Activated CD8-positive, alpha-beta T cell treated with anti-CD3 and anti-CD28 coated beads for 36 hours (primary cell): ENCODE results near the gene IFT74. TPM values are rescaled to one million over a fixed set of nuclear protein-coding genes. Genes with fewer than 3 reads are reported as not detected.

Source experiments
- ATAC-seq: fragments of 200-7000 bp; cut with Tn5 transposase; one replicate; pipeline ENCODE4 v1.10.0; 2021; ENCODE audit warnings: mild to moderate bottlenecking, moderate library complexity
- CTCF ChIA-PET: fragments of 350-600 bp; sonication (Branson Sonifier 250); formaldehyde crosslinking; loops from one replicate; lab custom pipeline; 2021; ENCODE audit warnings: antibody characterized with exemption; lab: Charles Lee
- POLR2A ChIA-PET: fragments of 350-600 bp; sonication (Branson Sonifier 250); formaldehyde crosslinking; loops from one replicate; lab custom pipeline; 2021; ENCODE audit warnings: antibody characterized with exemption; lab: Charles Lee
- DNase-seq: peaks from one replicate; pipeline ENCODE4 v3.0.0-alpha.2; 2020
- H3K27ac Mint-ChIP-seq: one replicate; pipeline ENCODE4 v1.8.0; 2021; ENCODE audit warnings: mild to moderate bottlenecking, mixed read lengths
- H3K27me3 Mint-ChIP-seq: one replicate; pipeline ENCODE4 v1.8.0; 2021; ENCODE audit warnings: mixed read lengths
- H3K36me3 Mint-ChIP-seq: one replicate; pipeline ENCODE4 v1.8.0; 2021; ENCODE audit warnings: low read depth, mixed read lengths
- H3K4me1 Mint-ChIP-seq: one replicate; pipeline ENCODE4 v1.8.0; 2021; ENCODE audit warnings: low read depth, mixed read lengths
- H3K4me3 Mint-ChIP-seq: one replicate; pipeline ENCODE4 v1.8.0; 2021; ENCODE audit warnings: mild to moderate bottlenecking, moderate library complexity, mixed read lengths
- H3K9me3 Mint-ChIP-seq: one replicate; pipeline ENCODE4 v1.8.0; 2021; ENCODE audit warnings: mixed read lengths
- intact Hi-C: fragments of 100-400 bp; cut with micrococcal nuclease; formaldehyde crosslinking; loops from one replicate; pipeline ENCODE4 v1.10.0; 2022
- total RNA-seq, 2 experiments: library from RNA; stranded (reverse); gene quantifications; one replicate each; pipeline ENCODE4 v1.2.3, GENCODE V29; 2021
- TF ChIP-seq, protein P1 (sequence below): fragments of 200-600 bp; IDR thresholded peaks from one replicate; pipeline ENCODE4 v1.8.0; 2022; ENCODE audit warnings: antibody characterized with exemption, mild to moderate bottlenecking

The IFT74 gene
- total RNA-seq, 2 experiments from 2014 or later, result 9.1 to 9.2 TPM

DNA sequence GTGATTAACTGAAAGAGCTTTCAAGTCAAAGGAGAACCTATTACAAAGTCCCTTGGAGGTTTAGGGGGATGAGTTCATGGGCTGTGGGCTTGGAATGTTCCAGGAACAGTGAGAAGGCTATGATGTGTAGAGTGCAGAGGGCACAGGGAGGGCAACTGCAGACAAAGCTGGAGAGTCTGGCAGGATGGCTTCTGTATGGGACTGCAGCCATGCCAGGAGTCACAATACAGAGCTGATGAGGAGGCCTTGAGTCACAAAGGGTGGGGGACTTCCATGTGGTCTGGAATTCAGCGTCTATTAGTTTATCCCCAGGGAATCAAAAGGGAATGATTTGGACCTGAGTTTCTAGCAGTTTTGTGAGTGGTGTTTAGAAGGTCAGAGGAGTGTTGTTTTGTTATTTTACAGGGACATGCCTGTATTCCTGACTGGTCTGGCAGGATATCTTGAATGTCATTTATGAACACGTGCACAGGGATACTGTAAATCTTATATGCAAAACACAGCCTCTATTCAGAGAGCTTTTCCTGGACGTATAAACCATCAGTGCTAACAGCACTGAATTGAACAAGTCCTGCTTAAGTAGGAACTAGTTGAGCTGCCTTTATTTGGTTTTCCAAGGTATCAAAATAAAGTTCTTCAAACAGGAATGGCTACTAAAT is 138.6 kb downstream of the IFT74 start:
- H3K4me1 Mint-ChIP-seq, result peaks cover 2% of the 10 kb centered on the region
- TF ChIP-seq, protein P1, sequence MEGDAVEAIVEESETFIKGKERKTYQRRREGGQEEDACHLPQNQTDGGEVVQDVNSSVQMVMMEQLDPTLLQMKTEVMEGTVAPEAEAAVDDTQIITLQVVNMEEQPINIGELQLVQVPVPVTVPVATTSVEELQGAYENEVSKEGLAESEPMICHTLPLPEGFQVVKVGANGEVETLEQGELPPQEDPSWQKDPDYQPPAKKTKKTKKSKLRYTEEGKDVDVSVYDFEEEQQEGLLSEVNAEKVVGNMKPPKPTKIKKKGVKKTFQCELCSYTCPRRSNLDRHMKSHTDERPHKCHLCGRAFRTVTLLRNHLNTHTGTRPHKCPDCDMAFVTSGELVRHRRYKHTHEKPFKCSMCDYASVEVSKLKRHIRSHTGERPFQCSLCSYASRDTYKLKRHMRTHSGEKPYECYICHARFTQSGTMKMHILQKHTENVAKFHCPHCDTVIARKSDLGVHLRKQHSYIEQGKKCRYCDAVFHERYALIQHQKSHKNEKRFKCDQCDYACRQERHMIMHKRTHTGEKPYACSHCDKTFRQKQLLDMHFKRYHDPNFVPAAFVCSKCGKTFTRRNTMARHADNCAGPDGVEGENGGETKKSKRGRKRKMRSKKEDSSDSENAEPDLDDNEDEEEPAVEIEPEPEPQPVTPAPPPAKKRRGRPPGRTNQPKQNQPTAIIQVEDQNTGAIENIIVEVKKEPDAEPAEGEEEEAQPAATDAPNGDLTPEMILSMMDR, result no peak
- POLR2A ChIA-PET, result interaction anchor here (0.6 kb wide), 1 partner anchor 32 kb away, joined by 4 read pairs; no protein-coding TSS in a partner anchor
- CTCF ChIA-PET, result no interaction called here
- H3K27me3 Mint-ChIP-seq, result peaks cover 20% of the 10 kb centered on the region
- intact Hi-C loops, result loop anchor here (10.0 kb wide), 1 partner anchor 60 kb away; no protein-coding TSS in a partner anchor
- ATAC-seq (no peak), DNase-seq (no peak)
- no peak overlapping the region for H3K27ac Mint-ChIP-seq
- peaks cover 3% of the 10 kb centered on the region for H3K9me3 Mint-ChIP-seq
- no peak overlapping the region for H3K4me3 Mint-ChIP-seq
- H3K36me3 Mint-ChIP-seq, result no peaks in the 10 kb centered on the region

GRCh38 chr9:27107241-27107640 is 151.0 kb downstream of the IFT74 start:
- CTCF ChIA-PET, result no interaction called here
- no peak overlapping the region for H3K4me3 Mint-ChIP-seq
- intact Hi-C loops, result no loop called here
- H3K4me1 Mint-ChIP-seq, result no peaks in the 10 kb centered on the region
- no peaks in the 10 kb centered on the region for H3K27me3 Mint-ChIP-seq
- no peaks in the 10 kb centered on the region for H3K36me3 Mint-ChIP-seq
- POLR2A ChIA-PET, result no interaction called here
- no peak overlapping the region for H3K27ac Mint-ChIP-seq
- DNase-seq, result no peak
- TF ChIP-seq, protein P1, result no peak
- peaks cover 2% of the 10 kb centered on the region for H3K9me3 Mint-ChIP-seq
- ATAC-seq, result no peak

DNA sequence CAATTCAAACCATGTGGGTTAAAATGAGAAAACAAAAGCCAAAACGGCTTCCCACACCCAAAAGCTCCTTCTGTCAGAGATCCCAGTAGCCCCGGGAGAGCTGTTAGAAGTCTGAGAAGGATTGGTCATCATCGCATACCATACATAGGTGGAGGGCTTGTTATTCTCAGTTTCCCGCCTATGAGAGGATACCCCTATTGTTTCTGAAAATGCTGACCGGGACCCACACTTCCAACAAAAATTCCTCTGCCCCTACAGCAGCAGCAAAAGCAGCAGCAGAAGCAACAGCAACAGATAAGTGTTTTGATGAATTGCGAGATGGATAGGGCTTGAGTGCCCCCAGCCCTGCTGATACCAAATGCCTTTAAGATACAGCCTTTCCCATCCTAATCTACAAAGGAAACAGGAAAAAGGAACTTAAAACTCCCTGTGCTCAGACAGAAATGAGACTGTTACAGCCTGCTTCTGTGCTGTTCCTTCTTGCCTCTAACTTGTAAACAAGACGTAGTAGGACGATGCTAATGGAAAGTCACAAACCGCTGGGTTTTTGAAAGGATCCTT is 152.8 kb downstream of the IFT74 start, which contains the start of gene TEK:
Gene TEK (plus strand): TSS at position 245 of the 561 bp plus-strand sequence. CDS start 366 bp downstream, outside the sequence.
- DNase-seq, result no peak
- ChIA-PET POLR2A (no interaction called here), CTCF (no interaction called here)
- H3K9me3 Mint-ChIP-seq, result no peaks in the 10 kb centered on the region
- H3K4me3 Mint-ChIP-seq, result no peak within 1 kb of the TSS
- H3K4me1 Mint-ChIP-seq, result no peaks in the 10 kb centered on the region
- intact Hi-C loops, result no loop called here
- ATAC-seq, result no peak
- H3K36me3 Mint-ChIP-seq, result no peaks in the 10 kb centered on the region
- no peaks in the 10 kb centered on the region for H3K27me3 Mint-ChIP-seq
- no peak within 1 kb of the TSS for H3K27ac Mint-ChIP-seq
- TF ChIP-seq, protein P1, result no peak

DNA sequence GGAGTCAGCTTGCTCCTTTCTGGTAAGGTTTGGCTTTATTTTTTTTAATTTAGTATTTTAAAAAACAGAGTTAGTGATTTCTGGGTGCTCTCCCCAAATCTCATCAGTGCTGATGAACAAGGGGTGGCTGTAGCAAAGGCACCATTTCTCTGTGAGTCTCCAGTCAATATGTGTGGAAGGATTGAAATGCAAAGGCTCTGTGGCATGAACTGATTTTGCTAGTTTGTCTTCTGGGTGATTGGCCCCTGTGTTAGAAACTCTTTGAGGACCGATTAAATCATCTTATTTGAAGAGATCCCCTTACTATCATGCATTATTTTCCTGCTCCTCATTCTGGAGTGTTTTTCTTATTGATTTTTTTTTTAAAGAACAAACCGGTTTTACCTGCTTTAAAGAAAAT is 153.4 kb downstream of the IFT74 start:
- no peaks in the 10 kb centered on the region for H3K9me3 Mint-ChIP-seq
- DNase-seq (no peak), ATAC-seq (no peak)
- H3K4me1 Mint-ChIP-seq, result no peaks in the 10 kb centered on the region
- ChIA-PET CTCF (no interaction called here), POLR2A (no interaction called here)
- intact Hi-C loops, result no loop called here
- H3K27me3 Mint-ChIP-seq, result no peaks in the 10 kb centered on the region
- no peak overlapping the region for H3K27ac Mint-ChIP-seq
- no peak overlapping the region for H3K4me3 Mint-ChIP-seq
- TF ChIP-seq, protein P1, result no peak
- H3K36me3 Mint-ChIP-seq, result no peaks in the 10 kb centered on the region

DNA sequence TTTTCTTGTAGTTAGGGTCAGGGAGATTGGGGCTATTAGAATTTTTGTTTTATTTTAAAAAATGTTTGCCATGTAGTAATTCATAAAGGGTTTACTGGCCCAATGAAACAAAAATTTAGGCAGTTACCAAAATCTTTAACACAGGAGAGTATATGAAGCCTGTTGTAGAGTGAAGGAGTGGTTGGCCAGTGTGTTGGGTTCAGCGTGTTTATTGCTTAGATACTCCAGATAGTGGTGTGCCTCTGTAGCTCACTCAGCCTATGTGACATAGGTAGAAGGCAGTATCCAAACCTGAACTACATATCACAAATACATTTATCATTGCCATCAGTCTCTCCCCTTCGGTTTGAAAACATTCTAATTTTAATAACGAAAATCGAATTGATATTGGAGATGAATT is 154.0 kb downstream of the IFT74 start:
- TF ChIP-seq, protein P1, result no peak
- intact Hi-C loops, result no loop called here
- DNase-seq, result no peak
- no peak for ATAC-seq
- H3K27ac Mint-ChIP-seq, result no peak overlapping the region
- no peaks in the 10 kb centered on the region for H3K27me3 Mint-ChIP-seq
- ChIA-PET CTCF (no interaction called here), POLR2A (no interaction called here)
- H3K4me3 Mint-ChIP-seq, result no peak overlapping the region
- no peaks in the 10 kb centered on the region for H3K4me1 Mint-ChIP-seq
- H3K36me3 Mint-ChIP-seq, result no peaks in the 10 kb centered on the region
- no peaks in the 10 kb centered on the region for H3K9me3 Mint-ChIP-seq
